Activated T-helper 1 cell treated with anti-CD3 and anti-CD28 coated beads, Interleukin-12 subunit alpha, Interleukin-12 subunit beta, Interleukin-2, Interleukin-4 antibody, amounts not matched to agents 30 ng/mL and 10 ng/mL and 1 ng/mL, durations not matched to agents 14 hours and 24 hours and 36 hours (primary cell): Measurements from ENCODE around the gene CACNG3. TPM values are rescaled to one million over a fixed set of nuclear protein-coding genes. Genes with fewer than 3 reads are reported as not detected.
"Not testable (repeated sequence)": the region's sequence is repeated elsewhere in the genome, so short reads cannot be mapped to it uniquely, and the experiment has no call there.

ENCODE experiments used
- DNase-seq: peaks from one replicate; pipeline ENCODE4 v3.0.0; 2021; ENCODE audit warnings: low spot score
- H3K27ac Mint-ChIP-seq: one replicate; pipeline ENCODE4 v1.8.0; 2021; ENCODE audit warnings: mild to moderate bottlenecking, mixed read lengths
- H3K27me3 Mint-ChIP-seq: one replicate; pipeline ENCODE4 v1.8.0; 2022; ENCODE audit warnings: mild to moderate bottlenecking, moderate library complexity, mixed read lengths; ENCODE audit not compliant: insufficient read depth
- H3K36me3 Mint-ChIP-seq: one replicate; pipeline ENCODE4 v1.8.0; 2021; ENCODE audit warnings: low read depth, mixed read lengths
- H3K4me1 Mint-ChIP-seq: one replicate; pipeline ENCODE4 v1.8.0; 2021; ENCODE audit warnings: low read depth, mixed read lengths
- H3K4me3 Mint-ChIP-seq: one replicate; pipeline ENCODE4 v1.8.0; 2021; ENCODE audit warnings: mild to moderate bottlenecking, moderate library complexity, mixed read lengths
- H3K9me3 Mint-ChIP-seq: one replicate; pipeline ENCODE4 v1.8.0; 2021; ENCODE audit warnings: mixed read lengths
- intact Hi-C: fragments of 100-400 bp; cut with micrococcal nuclease; formaldehyde crosslinking; loops from one replicate; pipeline ENCODE4 v1.15.1; 2024
- total RNA-seq: library from RNA; stranded (reverse); gene quantifications from 2 replicates; pipeline ENCODE4 v1.2.3, GENCODE V29; 2022

The CACNG3 gene
- total RNA-seq, 1 donor from 2014 or later: not detected

- Mint-ChIP-seq H3K36me3 (no peaks in the 10 kb centered on the region), H3K4me3 (no peak overlapping the region), H3K4me1 (no peaks in the 10 kb centered on the region), H3K27me3 (no peaks in the 10 kb centered on the region), H3K27ac (no peak overlapping the region), H3K9me3 (no peaks in the 10 kb centered on the region)
- intact Hi-C loops: no loop called here
- DNase-seq: no peak
Observed at GRCh38 chr16:24319126-24319814, 63.1 kb downstream of the CACNG3 start.

DNA sequence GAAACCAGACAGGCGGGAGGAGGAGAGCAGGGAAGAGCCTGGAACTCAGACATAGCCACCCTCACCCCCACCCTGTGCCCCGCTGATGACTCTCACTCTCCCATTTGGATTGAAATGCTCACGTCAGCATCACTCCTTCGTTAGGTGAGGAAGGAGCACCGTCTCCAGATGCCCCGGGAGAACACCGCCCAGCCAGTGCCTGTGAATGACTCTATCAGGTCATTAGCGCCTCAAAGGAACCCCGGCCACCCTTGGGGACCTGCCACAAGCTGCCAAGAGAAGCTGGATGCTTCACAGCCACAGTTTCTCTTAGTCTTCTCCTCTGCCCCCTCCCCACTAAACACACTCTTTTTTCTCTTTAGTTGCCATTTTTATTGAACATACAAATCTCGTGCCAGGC lies 66.0 kb downstream of the CACNG3 start:
- Mint-ChIP-seq H3K4me1 (no peaks in the 10 kb centered on the region), H3K27me3 (peaks cover 6% of the 10 kb centered on the region)

DNA sequence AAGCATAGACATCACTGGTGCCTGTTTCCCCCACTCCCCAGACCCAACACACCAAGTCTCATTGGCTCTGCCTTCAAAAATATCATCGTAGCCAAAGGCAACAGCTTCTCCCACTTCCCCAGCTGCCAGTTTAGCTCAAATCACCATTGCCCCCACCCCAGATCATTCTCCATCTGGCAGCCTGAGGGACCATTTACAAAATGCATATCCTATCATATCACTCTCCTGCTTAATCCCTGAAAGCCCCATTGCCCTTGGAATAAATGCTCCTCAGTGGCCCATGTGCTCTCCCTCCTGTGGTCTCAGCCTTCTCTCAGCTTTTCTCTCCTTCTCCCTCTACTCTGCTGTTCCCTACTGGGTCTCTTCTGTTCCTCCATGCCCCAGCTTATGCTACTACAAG lies 68.3 kb downstream of the CACNG3 start:
- no peaks in the 10 kb centered on the region for H3K9me3 Mint-ChIP-seq
- DNase-seq: no peak
- H3K4me3 Mint-ChIP-seq: no peak overlapping the region
- H3K36me3 Mint-ChIP-seq: no peaks in the 10 kb centered on the region
- intact Hi-C loops: no loop called here
- no peaks in the 10 kb centered on the region for H3K4me1 Mint-ChIP-seq
- no peak overlapping the region for H3K27ac Mint-ChIP-seq
- peaks cover 6% of the 10 kb centered on the region for H3K27me3 Mint-ChIP-seq

More for the DNA sequence above, 66.0 kb downstream of the CACNG3 start:
- intact Hi-C loops: no loop called here
- no peak overlapping the region for H3K4me3 Mint-ChIP-seq
- no peak overlapping the region for H3K27ac Mint-ChIP-seq
- no peaks in the 10 kb centered on the region for H3K36me3 Mint-ChIP-seq
- H3K9me3 Mint-ChIP-seq: no peaks in the 10 kb centered on the region
- DNase-seq: no peak

DNA sequence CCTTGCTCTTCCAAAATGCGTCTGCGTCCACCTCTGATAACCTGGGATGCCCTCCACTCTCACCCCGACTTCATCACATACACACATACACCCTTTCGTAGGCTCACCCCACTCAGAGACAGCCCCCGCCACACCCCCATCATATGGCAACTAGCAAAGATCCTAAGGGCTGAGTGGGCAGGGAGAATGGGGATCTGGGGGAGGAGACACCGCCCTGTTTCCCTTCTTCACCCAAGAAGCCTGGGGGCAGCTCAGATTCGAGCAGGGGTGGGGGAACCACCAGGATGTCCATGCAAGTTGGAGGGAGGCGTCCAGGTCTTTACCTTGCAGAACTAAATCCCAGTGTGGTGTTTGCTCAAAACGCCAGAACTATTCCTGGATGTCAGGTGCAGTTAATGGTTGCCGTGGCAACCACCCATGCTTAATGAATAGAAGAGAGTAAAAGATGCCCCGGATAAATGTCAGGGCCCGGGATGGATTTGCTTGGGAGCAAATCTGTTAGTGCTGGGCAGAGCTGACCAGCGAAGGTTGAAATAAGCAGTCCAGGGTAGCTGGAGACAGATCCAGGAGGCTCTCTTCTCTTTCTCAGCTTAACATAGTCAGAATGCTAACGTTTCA lies 72.8 kb downstream of the CACNG3 start:
- Mint-ChIP-seq H3K27ac (no peak overlapping the region), H3K9me3 (no peaks in the 10 kb centered on the region), H3K4me3 (no peak overlapping the region), H3K4me1 (no peaks in the 10 kb centered on the region), H3K27me3 (peaks cover 11% of the 10 kb centered on the region), H3K36me3 (no peaks in the 10 kb centered on the region)
- intact Hi-C loops: no loop called here
- DNase-seq: no peak

GRCh38 chr16:24332178-24332577 lies 76.0 kb downstream of the CACNG3 start:
- Mint-ChIP-seq H3K36me3 (no peaks in the 10 kb centered on the region), H3K27ac (no peak overlapping the region), H3K4me3 (no peak overlapping the region), H3K27me3 (peaks cover 5% of the 10 kb centered on the region), H3K9me3 (peaks cover 4% of the 10 kb centered on the region), H3K4me1 (no peaks in the 10 kb centered on the region)
- intact Hi-C loops: no loop called here
- no peak for DNase-seq

DNA sequence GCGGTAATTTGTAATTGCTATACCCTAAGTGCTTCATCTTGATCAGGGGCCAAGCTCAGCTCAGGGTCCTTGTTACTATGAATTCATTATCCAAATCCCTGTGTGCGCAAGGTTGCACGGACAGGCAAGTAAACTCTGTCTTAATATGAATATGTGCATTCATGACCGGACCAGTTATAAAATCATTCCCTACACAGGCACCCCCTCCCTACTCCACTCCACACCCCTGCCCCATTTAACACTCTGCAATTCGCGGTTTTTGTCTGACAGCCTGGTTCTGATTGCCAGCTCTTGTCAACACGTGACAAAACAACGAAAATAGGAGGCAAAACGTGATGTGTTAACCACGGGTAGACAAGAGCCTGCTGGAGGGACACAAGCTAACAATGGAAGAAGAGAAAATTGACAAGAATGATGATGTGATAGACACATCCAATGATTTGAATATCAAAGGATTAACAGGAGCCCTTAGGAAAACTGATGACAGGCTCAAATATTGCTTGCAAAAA lies 76.5 kb downstream of the CACNG3 start:
- H3K4me3 Mint-ChIP-seq: no peak overlapping the region
- H3K36me3 Mint-ChIP-seq: no peaks in the 10 kb centered on the region
- H3K4me1 Mint-ChIP-seq: no peaks in the 10 kb centered on the region
- peaks cover 5% of the 10 kb centered on the region for H3K27me3 Mint-ChIP-seq
- peaks cover 4% of the 10 kb centered on the region for H3K9me3 Mint-ChIP-seq
- intact Hi-C loops: no loop called here
- no peak for DNase-seq
- no peak overlapping the region for H3K27ac Mint-ChIP-seq

DNA sequence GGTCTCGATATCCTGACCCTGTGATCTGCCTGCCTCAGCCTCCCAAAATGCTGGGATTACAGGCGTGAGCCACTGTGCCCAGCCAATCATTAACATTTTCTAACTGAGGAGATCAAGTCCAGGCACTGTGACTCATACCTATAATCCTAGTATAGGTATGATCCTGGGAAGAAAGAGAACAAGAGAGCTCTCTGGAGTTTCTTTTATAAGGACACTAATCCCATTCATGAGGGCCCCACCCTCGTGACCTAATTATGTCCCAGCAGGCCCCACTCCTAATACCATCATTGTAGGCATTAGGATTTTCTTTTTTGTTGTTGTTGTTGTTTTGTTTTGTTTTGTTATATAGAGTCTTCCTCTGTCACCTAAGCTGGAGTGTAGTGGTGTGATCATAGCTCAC lies 80.4 kb downstream of the CACNG3 start:
- Mint-ChIP-seq H3K27me3 (peaks cover 5% of the 10 kb centered on the region), H3K4me1 (no peaks in the 10 kb centered on the region), H3K4me3 (no peak overlapping the region), H3K36me3 (no peaks in the 10 kb centered on the region), H3K27ac (no peak overlapping the region), H3K9me3 (peaks cover 4% of the 10 kb centered on the region)
- no peak for DNase-seq
- intact Hi-C loops: no loop called here

- intact Hi-C loops: no loop called here
- H3K27me3 Mint-ChIP-seq: peaks cover under 1% of the 10 kb centered on the region
- no peaks in the 10 kb centered on the region for H3K4me1 Mint-ChIP-seq
- no peak for DNase-seq
- peaks cover 4% of the 10 kb centered on the region for H3K9me3 Mint-ChIP-seq
- no peak overlapping the region for H3K4me3 Mint-ChIP-seq
- no peak overlapping the region for H3K27ac Mint-ChIP-seq
- H3K36me3 Mint-ChIP-seq: no peaks in the 10 kb centered on the region
Observed at GRCh38 chr16:24337013-24337412, 80.9 kb downstream of the CACNG3 start.

DNA sequence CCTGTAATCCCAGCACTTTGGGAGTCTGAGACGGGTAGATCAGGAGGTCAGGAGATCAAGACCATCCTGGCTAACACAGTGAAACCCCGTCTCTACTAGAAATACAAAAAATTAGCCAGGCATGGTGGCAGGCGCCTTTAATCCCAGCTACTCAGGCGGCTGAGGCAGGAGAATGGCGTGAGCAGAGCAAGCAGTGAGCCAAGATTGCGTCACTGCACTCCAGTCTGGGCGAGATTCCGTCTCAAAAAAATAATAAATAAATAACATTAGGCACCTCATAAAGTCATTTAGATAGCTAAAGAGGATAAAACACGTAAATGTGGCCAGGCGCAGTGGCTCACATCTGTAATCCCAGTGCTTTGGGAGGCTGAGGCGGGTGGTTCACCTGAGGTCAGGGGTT lies 87.7 kb downstream of the CACNG3 start:
- H3K36me3 Mint-ChIP-seq, H3K4me1 Mint-ChIP-seq, H3K9me3 Mint-ChIP-seq, H3K27ac Mint-ChIP-seq, H3K4me3 Mint-ChIP-seq, intact Hi-C loops, DNase-seq, H3K27me3 Mint-ChIP-seq: not testable (repeated sequence)

DNA sequence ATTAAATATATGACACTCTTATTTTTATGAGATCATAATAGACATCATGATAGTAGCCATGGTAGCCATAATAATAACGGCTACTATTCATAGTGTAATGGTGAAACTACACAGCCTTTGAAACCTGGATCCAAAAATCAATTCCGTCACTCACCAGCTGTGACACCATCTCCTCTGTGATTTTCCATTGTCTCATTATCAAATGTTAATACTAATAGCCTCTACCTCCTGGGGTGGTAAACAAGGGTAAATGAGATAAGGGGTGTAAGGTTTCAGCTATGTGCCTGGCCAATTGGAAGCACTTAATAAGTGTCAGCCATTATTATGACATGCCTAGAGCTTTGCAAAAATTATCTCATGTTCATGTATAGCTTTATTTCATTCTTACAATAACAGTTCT lies 88.6 kb downstream of the CACNG3 start:
- H3K4me1 Mint-ChIP-seq: peaks cover 7% of the 10 kb centered on the region

GRCh38 chr16:24345704-24346103 lies 89.6 kb downstream of the CACNG3 start:
- peaks cover 7% of the 10 kb centered on the region for H3K4me1 Mint-ChIP-seq
- H3K9me3 Mint-ChIP-seq: no peaks in the 10 kb centered on the region
- no peaks in the 10 kb centered on the region for H3K36me3 Mint-ChIP-seq
- no peak for DNase-seq
- H3K27me3 Mint-ChIP-seq: no peaks in the 10 kb centered on the region
- no peak overlapping the region for H3K4me3 Mint-ChIP-seq
- intact Hi-C loops: no loop called here
- H3K27ac Mint-ChIP-seq: no peak overlapping the region

More for the DNA sequence above, 88.6 kb downstream of the CACNG3 start:
- no peaks in the 10 kb centered on the region for H3K36me3 Mint-ChIP-seq
- no peaks in the 10 kb centered on the region for H3K9me3 Mint-ChIP-seq
- intact Hi-C loops: no loop called here
- no peak overlapping the region for H3K27ac Mint-ChIP-seq
- H3K27me3 Mint-ChIP-seq: no peaks in the 10 kb centered on the region
- H3K4me3 Mint-ChIP-seq: no peak overlapping the region
- no peak for DNase-seq

DNA sequence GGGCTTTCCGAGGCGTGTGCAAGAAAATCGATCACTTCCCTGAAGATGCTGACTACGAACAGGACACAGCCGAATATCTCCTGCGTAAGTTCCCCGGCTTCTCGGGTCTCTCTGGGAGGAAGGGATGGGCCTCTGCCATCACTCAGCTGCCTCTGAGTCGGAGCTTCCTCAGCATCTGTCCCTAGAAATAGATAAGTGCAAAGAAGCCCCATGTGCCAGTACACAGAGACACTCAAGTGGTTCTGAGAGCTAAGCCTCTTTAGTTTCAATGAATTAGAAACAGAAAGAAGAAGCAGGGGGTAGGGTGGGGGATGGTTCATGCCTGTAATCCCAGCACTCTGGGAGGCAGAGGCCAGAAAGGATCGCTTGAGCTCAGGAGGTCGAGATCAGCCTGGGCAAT lies 90.6 kb downstream of the CACNG3 start:
- Mint-ChIP-seq H3K4me3 (no peak overlapping the region), H3K9me3 (no peaks in the 10 kb centered on the region), H3K27me3 (no peaks in the 10 kb centered on the region), H3K4me1 (peaks cover 7% of the 10 kb centered on the region), H3K36me3 (no peaks in the 10 kb centered on the region), H3K27ac (no peak overlapping the region)
- intact Hi-C loops: no loop called here
- no peak for DNase-seq

DNA sequence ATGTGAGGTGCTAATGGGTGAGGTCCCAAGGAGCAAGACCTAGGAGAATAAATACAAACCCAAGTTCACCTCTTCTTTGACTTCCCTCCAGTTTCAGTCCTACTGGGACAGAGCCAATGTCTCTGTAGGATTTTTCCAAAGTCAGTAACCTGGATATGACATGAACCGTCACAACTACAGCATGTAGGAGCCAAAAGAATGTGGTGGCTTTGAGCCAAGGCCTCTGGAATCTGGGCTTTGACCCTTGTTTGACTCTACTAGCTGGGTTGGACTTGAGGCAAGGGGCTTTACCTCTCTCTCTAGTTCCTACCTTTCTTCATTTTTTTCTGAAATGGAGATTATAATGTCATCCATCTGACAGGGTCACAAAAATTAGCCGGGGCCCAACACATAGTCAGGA lies 91.4 kb downstream of the CACNG3 start:
- intact Hi-C loops: no loop called here
- Mint-ChIP-seq H3K9me3 (no peaks in the 10 kb centered on the region), H3K4me1 (peaks cover 7% of the 10 kb centered on the region), H3K4me3 (no peak overlapping the region), H3K36me3 (no peaks in the 10 kb centered on the region), H3K27ac (no peak overlapping the region), H3K27me3 (peaks cover 2% of the 10 kb centered on the region)
- no peak for DNase-seq
